HG02840 (cell line): Measurements from ENCODE around the gene LIPC.

Source experiments
- ATAC-seq: cut with Tn5 transposase; IDR thresholded peaks from one replicate; pipeline ENCODE4 v1.9.1; 2021; ENCODE audit warnings: mild to moderate bottlenecking, moderate library complexity, moderate number of reproducible peaks; ENCODE audit not compliant: unreplicated experiment, low FRiP score

LIPC gene

DNA sequence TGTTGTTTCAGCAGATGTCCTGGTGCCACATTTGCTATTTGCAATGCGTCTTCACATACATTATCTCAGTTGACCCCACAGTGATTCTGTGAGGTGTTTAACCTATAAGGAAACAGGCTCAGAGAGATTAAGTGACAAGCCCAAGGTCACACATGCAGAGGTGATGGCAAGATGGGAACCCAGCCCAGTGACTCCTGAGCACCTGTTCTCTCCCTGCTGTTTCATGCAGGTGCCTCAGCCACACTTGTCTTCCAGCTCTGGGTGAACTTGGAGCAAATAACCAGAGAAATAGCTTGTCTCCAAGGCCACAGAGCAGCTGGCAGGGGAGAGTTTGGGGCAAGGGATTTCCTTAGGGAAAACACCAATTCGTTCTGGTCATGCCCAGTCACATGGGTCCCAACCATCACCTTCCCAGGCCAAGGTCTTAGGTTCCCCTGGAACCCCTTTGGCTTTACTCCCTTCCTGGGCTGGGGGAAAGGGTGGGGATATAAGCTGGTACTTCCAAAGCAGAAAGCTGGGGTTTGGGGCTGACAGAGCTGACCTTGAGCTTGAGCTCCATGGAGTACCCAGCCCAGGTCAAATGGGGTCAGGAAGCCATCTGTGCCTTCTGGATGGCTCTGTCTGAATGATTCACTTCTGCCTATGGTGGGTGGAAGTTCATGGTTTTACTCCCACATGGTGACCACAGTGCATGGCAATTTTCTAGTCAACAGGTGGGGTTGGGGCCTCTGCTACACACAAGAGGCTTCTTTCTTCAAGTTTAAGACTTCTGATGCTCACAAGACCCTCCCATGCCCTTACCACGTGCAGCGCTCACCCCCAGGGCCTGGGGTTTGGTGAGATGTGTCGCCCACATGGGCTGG lies 22.4 kb downstream of the LIPC start:
- peak; percentile 48 for ATAC-seq

- ATAC-seq, result no peak
Observed at GRCh38 chr15:58454950-58455401, 23.2 kb downstream of the LIPC start.

- ATAC-seq, result peak; percentile 56
Observed at GRCh38 chr15:58457466-58457965, 25.7 kb downstream of the LIPC start.

GRCh38 chr15:58458076-58458475 lies 26.3 kb downstream of the LIPC start:
- no peak for ATAC-seq

DNA sequence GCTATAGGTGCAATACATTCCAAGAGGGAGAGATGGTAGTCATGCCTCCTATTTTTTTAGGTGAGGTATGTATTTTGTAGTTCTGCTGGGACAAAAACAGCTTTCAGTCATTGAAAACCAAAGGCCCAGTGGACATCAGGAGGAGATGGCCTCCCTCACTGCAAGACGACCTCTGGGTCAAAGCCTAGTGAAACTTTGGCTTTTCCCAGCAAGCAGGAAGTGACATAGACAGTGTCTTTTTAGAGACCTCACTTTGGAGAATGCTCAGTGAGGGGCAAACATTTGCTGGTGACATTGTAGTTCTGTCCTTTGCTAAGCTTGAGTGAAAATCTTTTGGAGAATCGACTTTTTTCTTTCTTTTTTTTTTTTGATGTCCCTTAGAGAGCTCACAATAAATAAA lies 27.3 kb downstream of the LIPC start:
- no peak for ATAC-seq

GRCh38 chr15:58459560-58459959 lies 27.8 kb downstream of the LIPC start:
- no peak for ATAC-seq

DNA sequence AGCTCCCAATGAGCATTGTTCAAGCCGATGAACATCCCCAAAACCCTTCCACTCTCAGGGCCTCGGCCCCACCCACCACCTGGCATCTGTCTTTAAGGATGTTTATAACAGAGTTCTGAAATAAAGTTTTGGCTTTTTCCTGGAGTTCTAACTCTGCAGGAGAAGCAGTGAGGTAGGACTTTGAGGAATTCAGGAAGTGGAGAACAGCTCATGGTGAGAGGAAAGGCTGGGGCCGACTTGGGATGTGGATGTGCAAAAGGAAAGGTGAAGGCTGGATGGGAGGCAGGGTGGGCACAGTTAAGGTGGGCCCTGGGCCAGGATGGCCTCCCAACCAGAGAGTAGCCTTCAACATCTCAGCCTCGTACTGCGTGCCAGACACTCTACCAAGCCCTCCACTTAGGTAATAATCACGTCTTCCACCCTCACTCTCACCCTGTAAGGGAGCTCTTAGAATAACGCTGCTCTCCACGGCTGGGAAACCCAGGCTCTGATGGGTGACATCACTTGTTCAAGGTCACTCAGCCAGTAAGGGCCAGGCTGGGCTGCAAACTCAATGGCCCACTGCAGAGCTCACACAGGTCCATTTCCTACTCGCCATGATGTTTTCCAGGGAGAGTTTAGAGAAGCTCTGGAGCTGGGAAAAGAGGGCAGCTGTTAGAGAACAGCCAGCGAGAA lies 28.5 kb downstream of the LIPC start:
- no peak for ATAC-seq

DNA sequence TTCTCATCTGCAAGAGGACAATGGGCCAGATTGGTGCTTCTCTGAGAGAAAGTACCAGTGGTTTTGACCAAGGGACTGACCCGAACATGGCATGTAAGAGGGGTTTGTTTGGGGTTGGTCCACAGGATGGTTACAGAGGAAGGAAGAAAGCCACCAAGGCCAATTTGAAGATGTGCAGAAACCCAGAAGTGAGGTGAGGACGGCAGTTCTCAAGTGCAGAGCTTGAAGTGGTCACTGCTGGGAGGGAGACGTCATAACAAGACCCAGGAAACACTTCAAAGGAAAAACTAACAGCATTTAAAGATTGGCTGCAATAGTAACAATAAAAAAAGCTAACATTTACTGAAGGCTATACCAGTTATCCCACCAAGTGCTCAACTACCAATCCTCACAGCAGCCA lies 29.1 kb downstream of the LIPC start:
- no peak for ATAC-seq

DNA sequence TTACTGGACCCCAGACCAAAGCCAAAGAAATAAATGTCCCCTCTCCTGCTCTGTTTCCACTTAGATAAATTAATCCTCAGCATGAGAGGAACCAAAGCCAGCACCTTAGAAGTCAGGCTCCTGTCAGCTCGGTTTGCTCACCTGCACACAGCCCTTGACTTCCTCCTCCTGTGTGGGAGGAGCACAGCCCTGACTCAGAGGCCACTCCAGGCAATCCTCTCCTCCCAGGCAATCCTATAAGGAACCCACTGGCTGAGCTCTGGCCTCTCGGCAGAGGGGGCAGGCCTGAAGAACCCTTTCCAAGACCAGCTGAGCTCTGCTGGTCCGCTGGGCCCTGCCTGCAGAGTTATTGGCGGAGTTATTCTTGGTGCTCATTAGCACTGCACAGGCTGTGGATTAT lies 30.8 kb downstream of the LIPC start:
- no peak for ATAC-seq

- ATAC-seq, result no peak
Observed at GRCh38 chr15:58462973-58463663, 31.3 kb downstream of the LIPC start.

DNA sequence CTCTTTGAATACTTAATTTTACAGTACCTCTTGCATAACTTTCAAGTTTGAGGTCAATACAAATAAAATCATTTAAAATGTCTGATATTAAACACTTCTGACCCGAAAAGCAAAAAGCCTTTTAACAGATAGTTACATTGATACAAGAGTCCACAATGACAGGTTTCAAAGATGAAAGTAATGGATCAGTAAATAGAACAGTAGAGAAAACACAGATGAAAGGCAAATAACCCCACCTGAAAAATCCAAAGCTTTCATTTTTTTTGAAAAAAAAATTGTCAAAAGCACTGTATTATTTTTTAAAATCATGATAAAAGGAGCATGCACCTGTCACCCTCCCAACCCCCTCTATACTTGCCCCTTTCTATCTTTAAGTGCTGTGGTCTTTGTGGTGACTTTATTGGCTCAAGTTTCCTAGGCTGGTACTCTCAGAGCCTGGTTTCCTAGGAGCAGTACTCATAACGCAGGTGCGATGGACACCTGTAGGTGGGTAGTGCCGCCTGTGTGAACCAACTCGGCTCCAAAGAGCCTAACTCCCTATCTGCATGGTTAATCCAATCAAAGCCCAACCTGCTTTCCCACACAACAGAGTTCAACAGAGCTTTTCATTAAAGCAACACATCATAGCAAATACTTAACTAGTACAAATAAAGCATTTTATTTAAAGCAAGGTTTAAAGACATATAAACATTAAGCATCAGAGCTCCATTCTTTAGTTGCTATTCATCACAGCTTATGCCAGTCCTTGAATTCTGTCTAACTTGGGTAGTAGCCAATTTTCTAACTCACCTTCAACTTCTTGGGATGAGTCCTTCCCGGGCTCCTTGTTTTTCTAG lies 32.2 kb downstream of the LIPC start:
- no peak for ATAC-seq

DNA sequence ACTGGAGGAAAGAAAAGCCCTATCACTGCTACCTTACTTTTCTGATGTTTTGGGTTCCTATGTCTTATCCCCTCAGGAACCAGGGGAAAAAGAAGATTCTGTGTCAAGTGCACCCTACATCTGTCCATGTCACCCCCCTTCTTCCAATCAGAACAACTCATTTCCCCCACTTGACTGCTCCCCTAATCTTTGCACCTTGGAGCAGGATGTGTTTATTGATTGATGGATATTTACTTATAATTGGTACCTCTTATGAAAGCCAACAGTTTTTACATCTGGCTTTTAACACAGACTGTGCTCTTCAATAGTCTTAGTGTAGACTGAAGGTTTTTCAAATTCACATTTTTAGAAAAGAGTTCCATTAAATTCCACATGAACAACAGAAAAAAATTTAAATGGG lies 33.3 kb downstream of the LIPC start:
- no peak for ATAC-seq

GRCh38 chr15:58465866-58466517 lies 34.2 kb downstream of the LIPC start:
- no peak for ATAC-seq

- ATAC-seq, result no peak
Observed at GRCh38 chr15:58466566-58466965, 34.8 kb downstream of the LIPC start.

DNA sequence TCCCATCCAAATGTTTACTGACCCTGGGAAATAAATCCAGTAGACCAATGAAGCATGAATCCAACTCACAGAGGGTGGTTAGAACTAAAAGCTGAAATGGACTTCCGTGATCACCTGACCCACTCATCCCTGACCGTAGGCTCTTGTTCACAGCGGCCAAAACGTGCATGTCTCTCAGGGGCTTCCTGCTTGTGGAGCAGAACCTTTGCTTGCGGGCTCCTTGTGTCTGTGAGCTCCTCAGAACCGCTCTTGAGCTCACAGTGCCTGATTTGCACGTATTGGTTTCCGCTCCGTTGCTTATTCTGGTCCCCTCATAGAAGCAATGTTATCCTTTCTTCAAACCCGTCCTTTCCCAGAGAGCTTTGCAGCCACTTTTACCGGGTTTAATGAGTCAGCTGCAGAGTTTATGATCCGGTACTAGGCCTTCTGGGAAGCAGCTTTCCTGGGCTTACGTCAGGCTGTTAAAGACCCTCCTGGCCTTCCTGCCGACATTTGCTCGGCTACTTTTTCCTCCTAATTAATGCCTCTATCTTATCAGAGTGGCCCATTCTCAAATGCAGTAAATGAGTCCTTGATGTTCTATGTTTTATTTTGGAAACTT lies 35.4 kb downstream of the LIPC start:
- no peak for ATAC-seq

DNA sequence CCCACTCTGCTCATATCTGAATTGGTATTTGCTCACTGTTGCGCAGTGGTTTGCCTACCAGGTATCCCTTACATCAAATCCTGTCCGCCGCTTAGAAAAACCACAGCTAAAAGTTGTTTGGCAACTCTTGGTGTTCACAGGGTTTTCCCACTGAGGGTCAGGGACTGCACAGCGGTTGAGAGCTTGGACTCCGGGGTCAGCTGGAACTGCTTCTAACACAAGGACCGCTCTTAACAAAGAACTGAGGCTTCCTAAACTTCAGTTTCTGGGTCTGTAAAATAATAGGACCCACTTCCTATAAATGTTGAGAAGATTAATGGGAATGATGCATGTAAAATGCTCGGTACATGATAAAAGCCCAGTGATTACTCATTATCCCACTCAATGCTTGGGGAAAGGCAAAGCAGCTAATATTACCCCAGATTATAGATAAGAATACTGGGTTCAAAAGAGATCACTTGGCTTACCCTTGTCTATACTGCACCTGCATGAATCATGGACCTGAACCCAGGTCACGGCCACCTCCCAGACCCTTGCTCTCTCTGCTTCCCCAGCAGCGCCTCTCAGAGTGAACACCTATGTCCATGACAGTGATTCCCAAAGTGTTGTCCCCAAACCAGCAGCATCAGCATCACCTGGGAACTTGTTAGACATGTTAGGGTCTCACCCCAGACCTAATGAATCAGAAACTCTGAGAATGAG lies 36.1 kb downstream of the LIPC start:
- ATAC-seq, result no peak

DNA sequence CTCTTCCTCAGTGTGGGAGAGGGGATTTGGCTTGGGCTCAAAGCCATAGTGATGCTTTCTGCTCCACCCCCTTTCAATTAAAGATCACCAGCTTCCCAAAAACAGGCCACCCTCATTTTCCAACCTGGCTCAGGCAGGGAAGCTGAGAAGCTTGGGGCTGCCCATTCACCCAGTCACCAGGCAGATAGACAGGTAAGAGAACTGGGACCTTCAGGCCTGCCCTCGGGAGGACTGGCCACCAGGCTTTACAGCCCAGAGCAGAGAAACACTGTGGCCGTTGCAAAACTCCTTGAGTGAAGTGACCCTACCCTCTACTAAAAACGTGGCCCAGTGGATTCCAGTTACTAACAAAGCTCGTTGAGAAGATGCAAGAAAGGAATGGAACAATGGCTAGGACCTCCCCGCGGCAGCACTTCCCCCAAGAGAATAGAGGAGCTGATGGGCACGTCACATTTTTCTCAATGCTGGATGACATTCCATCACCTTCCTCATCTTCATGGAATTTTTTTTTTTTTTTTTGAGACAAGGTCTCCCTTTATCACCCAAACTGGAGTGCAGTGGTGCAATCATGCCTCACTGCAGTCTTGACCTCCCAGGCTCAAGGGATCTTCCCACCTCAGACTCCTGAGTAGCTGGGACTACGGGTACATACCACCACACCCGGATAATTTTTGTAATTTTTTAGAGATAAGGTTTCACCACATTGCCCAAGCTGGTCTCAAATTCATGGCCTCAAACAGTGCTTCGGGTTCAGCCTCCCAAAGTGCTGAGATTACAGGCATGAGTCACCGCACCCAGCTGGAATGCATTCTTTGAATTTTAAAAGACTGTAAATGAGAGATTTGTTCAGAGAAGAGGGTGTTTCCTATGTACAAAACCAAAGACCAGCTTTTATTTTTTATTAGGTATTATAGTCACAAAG lies 37.9 kb downstream of the LIPC start:
- ATAC-seq, result no peak

DNA sequence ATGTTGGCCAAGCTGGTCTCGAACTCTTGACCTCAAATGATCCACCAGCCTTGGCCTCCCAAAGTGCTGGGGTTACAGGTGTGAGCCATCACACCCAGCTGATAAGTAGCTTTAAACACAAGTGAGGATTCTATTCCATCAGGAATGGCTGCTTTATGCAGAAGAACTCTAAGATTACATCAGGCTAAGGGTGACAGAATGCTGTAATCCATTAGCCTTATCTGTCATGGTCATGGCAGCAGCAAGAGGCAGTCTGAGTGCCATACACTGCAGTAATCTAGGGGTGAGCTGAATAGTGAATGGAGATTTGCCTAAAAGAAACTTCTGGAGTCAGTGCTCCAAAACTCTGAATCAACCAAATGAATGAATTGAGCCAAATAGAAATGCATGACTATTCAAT lies 39.6 kb downstream of the LIPC start:
- ATAC-seq, result no peak
